GM23248 (cell line): ENCODE results near the gene GBGT1. TPM values are rescaled to one million over a fixed set of nuclear protein-coding genes. Genes with fewer than 3 reads are reported as not detected.
A peak's percentile ranks its signal among the peaks of the same experiment; 100 is the strongest.

Source experiments
- DNase-seq: peaks from one replicate; pipeline ENCODE4 v3.0.0-alpha.2; 2015
- H2AFZ ChIP-seq: fragments of 200-600 bp; sonication (generic); 2 replicates; pipeline ENCODE4 v1.6.1; 2016; ENCODE audit warnings: antibody characterized with exemption
- H3F3A ChIP-seq: fragments of 200-600 bp; sonication (generic); 2 replicates; pipeline ENCODE4 v1.6.1; 2016; ENCODE audit warnings: mild to moderate bottlenecking, antibody characterized with exemption, mixed run types; ENCODE audit not compliant: insufficient read depth
- H3K27ac ChIP-seq: fragments of 200-600 bp; sonication (generic); 2 replicates; pipeline ENCODE4 v1.5.1; 2016; ENCODE audit warnings: mild to moderate bottlenecking
- H3K27me3 ChIP-seq: fragments of 200-600 bp; sonication (generic); replicated peaks from 2 replicates; pipeline ENCODE4 v1.6.1; 2016; ENCODE audit warnings: mild to moderate bottlenecking; ENCODE audit not compliant: insufficient read depth
- H3K36me3 ChIP-seq: fragments of 200-600 bp; sonication (generic); 2 replicates; pipeline ENCODE4 v1.6.1; 2016; ENCODE audit warnings: low read depth, mild to moderate bottlenecking
- H3K4me1 ChIP-seq: fragments of 200-600 bp; sonication (generic); 2 replicates; pipeline ENCODE4 v1.6.1; 2016; ENCODE audit warnings: mild to moderate bottlenecking; ENCODE audit not compliant: insufficient read depth
- H3K4me2 ChIP-seq: fragments of 200-600 bp; sonication (generic); one replicate; pipeline ENCODE4 v1.6.1; 2016; ENCODE audit warnings: mild to moderate bottlenecking; ENCODE audit not compliant: unreplicated experiment
- H3K4me3 ChIP-seq: fragments of 200-600 bp; sonication (generic); 2 replicates; pipeline ENCODE4 v1.5.1; 2016; ENCODE audit warnings: mild to moderate bottlenecking
- H3K79me2 ChIP-seq: fragments of 200-600 bp; sonication (generic); 2 replicates; pipeline ENCODE4 v1.6.1; 2016; ENCODE audit warnings: mild to moderate bottlenecking; ENCODE audit not compliant: insufficient read depth
- H3K9ac ChIP-seq: fragments of 200-600 bp; sonication (generic); 2 replicates; pipeline ENCODE4 v1.6.1; 2016; ENCODE audit warnings: mild to moderate bottlenecking
- H3K9me2 ChIP-seq: fragments of 200-600 bp; sonication (generic); 2 replicates; pipeline ENCODE4 v1.6.1; 2016; ENCODE audit warnings: mixed run types, mild to moderate bottlenecking, moderate library complexity; ENCODE audit not compliant: insufficient read depth
- H3K9me3 ChIP-seq: fragments of 200-600 bp; sonication (generic); one replicate; pipeline ENCODE4 v1.6.1; 2017; ENCODE audit warnings: low read depth
- H4K20me1 ChIP-seq: fragments of 200-600 bp; sonication (generic); 2 replicates; pipeline ENCODE4 v1.6.0; 2016; ENCODE audit not compliant: insufficient read depth
- EZH2 ChIP-seq: fragments of 200-600 bp; sonication (generic); IDR thresholded peaks from 2 replicates; pipeline ENCODE4 v1.6.1; 2018; ENCODE audit warnings: antibody characterized with exemption, mild to moderate bottlenecking; ENCODE audit not compliant: insufficient read depth, poor library complexity, severe bottlenecking
- EZH2phosphoT487 ChIP-seq: fragments of 200-600 bp; sonication (generic); IDR thresholded peaks from 2 replicates; pipeline ENCODE4 v1.6.1; 2018; ENCODE audit warnings: antibody characterized with exemption, moderate library complexity, mild to moderate bottlenecking, low read depth; ENCODE audit not compliant: insufficient read depth
- WGBS, 2 experiments: methylation state at CpG; one replicate each; pipeline ENCODE4 v1.1.6; 2015 to 2017; ENCODE audit warnings: low lambda C conversion rate in 2 of 2, low coverage in 1 of 2; ENCODE audit errors: missing lambda C conversion rate in 2 of 2; 5-methylcytosine and 5-hydroxymethylcytosine counted together
- in situ Hi-C: fragments of 300-500 bp; cut with MboI; formaldehyde crosslinking; loops from 2 replicates; pipeline ENCODE4 v1.15.0; 2020
- polyA plus RNA-seq: library from polyadenylated mRNA; unstranded; fragments of >200 nt; fragmentation: Nextera tagmentation; extraction: Ambion mirVana; gene quantifications from 2 replicates; pipeline ENCODE4 v1.2.1, GENCODE V29; 2016
- total RNA-seq: library from RNA; depleted of rRNA; stranded (reverse); fragments of >200 nt; shearing (Covaris generic); gene quantifications from 2 replicates; pipeline ENCODE4 v1.2.3, GENCODE V29; 2014

Gene GBGT1
- total and polyA plus RNA-seq, 2 experiments from 2014 or later, result 0.95 to 3.1 TPM

DNA sequence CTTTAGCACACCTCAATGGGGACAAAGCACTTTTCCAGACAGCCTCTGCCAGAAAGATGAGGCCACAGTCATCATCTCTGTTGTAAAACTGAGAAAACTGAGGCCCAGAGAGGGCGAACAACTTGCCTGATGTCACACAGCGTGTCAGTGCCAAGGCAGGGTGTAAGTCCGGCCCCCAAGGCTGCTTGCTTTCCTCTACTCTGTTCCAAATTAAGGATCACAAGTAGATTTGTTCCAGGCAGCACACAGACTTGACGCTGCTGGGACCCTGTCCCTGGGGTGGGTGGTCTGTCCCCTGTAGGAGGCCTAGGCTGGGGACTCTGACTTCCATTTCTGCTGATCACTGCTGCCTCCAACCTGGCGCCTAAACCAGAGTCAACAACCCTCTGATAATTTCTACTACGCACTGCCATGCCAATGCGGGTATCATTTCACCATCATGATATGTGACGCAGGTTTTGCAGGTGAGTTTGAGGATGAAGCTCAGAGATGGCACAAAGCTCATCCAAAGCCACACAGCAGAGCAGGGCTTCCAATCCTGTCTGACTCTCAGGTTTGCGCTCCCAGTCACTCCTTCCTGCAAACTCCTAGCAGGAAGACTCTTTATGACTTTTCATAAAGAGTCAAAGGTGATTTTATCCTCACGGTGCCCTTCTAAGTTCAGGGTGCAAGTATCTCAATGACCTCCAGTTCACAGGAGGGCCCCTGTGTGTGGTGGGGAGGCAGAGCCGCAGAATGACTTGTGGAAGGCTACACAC is 29.1 kb downstream of the GBGT1 start:
- Histone ChIP-seq H3K4me2 (peak overlapping the region; percentile 63), H2AFZ (no peak overlapping the region), H3K9me3 (no peaks in the 10 kb centered on the region), H3K9me2 (no peaks in the 10 kb centered on the region), H3F3A (peaks cover 20% of the 10 kb centered on the region), H4K20me1 (no peaks in the 10 kb centered on the region), H3K79me2 (peaks cover 27% of the 10 kb centered on the region), H3K27ac (peak overlapping the region; percentile 89), H3K4me1 (peaks cover 36% of the 10 kb centered on the region), H3K36me3 (no peaks in the 10 kb centered on the region), H3K4me3 (no peak overlapping the region), H3K9ac (peak overlapping the region; percentile 82), H3K27me3 (no peaks in the 10 kb centered on the region)
- DNase-seq, result peak; percentile 33
- TF ChIP-seq EZH2phosphoT487 (no peak), EZH2 (no peak)
- in situ Hi-C loops, result no loop called here
- WGBS, 2 experiments, result 72 to 76% methylated on average over 11 of the region's 11 CpGs

GRCh38 chr9:133133681-133134387 is 29.9 kb downstream of the GBGT1 start:
- Histone ChIP-seq H3K4me2 (peak overlapping the region; percentile 63), H3K4me3 (no peak overlapping the region), H3K27me3 (no peaks in the 10 kb centered on the region), H3K4me1 (peaks cover 36% of the 10 kb centered on the region), H3K9me2 (no peaks in the 10 kb centered on the region), H3F3A (peaks cover 20% of the 10 kb centered on the region), H3K36me3 (no peaks in the 10 kb centered on the region), H4K20me1 (no peaks in the 10 kb centered on the region), H3K9ac (peak overlapping the region; percentile 82), H2AFZ (no peak overlapping the region), H3K79me2 (peaks cover 20% of the 10 kb centered on the region), H3K9me3 (no peaks in the 10 kb centered on the region), H3K27ac (peak overlapping the region; percentile 89)
- in situ Hi-C loops, result no loop called here
- DNase-seq, result peak; percentile 99
- no peak for TF ChIP-seq EZH2
- WGBS, 2 experiments, result 16 to 20% methylated on average over 20 to 21 of the region's 21 CpGs

DNA sequence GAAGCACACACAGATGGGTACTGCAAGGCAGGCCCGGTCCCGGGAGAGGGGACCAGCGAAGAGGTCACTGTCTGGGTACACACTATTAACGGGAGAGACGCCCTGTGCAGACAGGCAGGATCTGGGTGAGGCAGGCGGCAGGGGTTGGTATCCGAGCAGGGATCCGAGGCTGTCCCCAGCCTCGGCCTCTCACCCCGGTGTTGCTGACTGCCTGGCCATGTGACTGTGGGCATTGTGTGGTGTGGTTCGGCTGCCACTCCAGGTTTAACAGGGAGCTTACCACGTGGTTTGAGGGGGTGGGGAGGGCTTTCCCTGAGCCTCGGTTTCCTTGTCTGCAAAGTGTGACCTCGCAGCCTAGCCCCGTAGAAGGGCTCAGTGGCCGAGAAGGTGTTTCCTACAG is 31.5 kb downstream of the GBGT1 start:
- Histone ChIP-seq H3K9me2 (no peaks in the 10 kb centered on the region), H3K4me1 (peaks cover 36% of the 10 kb centered on the region), H3K9me3 (no peaks in the 10 kb centered on the region), H3K36me3 (no peaks in the 10 kb centered on the region), H3K4me3 (no peak overlapping the region), H2AFZ (no peak overlapping the region), H3K27ac (no peak overlapping the region), H4K20me1 (no peaks in the 10 kb centered on the region), H3F3A (peaks cover 20% of the 10 kb centered on the region), H3K79me2 (peaks cover 18% of the 10 kb centered on the region), H3K27me3 (no peaks in the 10 kb centered on the region), H3K4me2 (no peak overlapping the region), H3K9ac (no peak overlapping the region)
- in situ Hi-C loops, result no loop called here
- TF ChIP-seq EZH2phosphoT487 (no peak), EZH2 (no peak)
- no peak for DNase-seq
- WGBS, 2 experiments, result 93 to 95% methylated on average over 16 of the region's 16 CpGs

DNA sequence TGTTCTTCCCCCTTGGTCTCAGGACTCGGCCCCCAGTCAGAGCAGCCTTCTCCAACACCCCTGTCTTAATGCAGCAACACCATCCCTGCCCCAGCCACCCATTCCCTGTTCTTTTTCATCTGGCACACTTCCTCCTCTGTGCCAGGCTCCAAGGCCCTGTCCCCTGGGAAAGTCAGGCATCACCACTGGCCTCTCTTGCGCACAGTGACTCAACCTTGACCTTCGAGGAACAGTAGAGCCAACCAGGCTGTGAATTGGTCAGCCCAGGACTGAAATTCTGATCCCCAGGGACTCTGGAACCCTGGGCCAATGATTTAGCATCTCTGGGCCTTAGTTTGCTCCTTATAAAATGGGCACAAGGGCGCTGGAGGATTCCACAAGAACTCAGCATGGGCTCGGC is 32.2 kb downstream of the GBGT1 start:
- H3K4me1 ChIP-seq, result peaks cover 40% of the 10 kb centered on the region

More for the DNA sequence above, 32.2 kb downstream of the GBGT1 start:
- Histone ChIP-seq H3K4me2 (no peak overlapping the region), H3K9me2 (no peaks in the 10 kb centered on the region), H4K20me1 (no peaks in the 10 kb centered on the region), H3K27me3 (no peaks in the 10 kb centered on the region), H3F3A (peaks cover 20% of the 10 kb centered on the region), H2AFZ (no peak overlapping the region), H3K36me3 (no peaks in the 10 kb centered on the region), H3K79me2 (peaks cover 17% of the 10 kb centered on the region), H3K4me3 (no peak overlapping the region), H3K9me3 (no peaks in the 10 kb centered on the region), H3K9ac (no peak overlapping the region), H3K27ac (no peak overlapping the region)
- DNase-seq, result peak; percentile 51
- TF ChIP-seq EZH2phosphoT487 (no peak), EZH2 (no peak)
- WGBS, 2 experiments, result 80 to 84% methylated on average over 5 of the region's 5 CpGs
- in situ Hi-C loops, result no loop called here
